Lower lobe of right lung (tissue), 2 donors: ENCODE data around the gene BMP2K. TPM values are rescaled to one million over a fixed set of nuclear protein-coding genes. Genes with fewer than 3 reads are reported as not detected.

Source experiments
- ATAC-seq, 2 donors: fragments of 200-7000 bp; cut with Tn5 transposase; one replicate each; pipeline ENCODE4 v1.9.1; 2020 to 2022; ENCODE audit warnings: mild to moderate bottlenecking in 2 of 2, moderate library complexity in 2 of 2
- DNase-seq: peaks from one replicate; pipeline ENCODE4 v3.0.0-alpha.2; 2020
- H3K27ac ChIP-seq: fragments of 200-600 bp; one replicate; pipeline ENCODE4 v1.8.0; 2022
- H3K27me3 ChIP-seq: fragments of 200-600 bp; one replicate; pipeline ENCODE4 v1.8.0; 2022; ENCODE audit warnings: low read depth
- H3K36me3 ChIP-seq: fragments of 200-600 bp; one replicate; pipeline ENCODE4 v1.8.0; 2022; ENCODE audit warnings: mild to moderate bottlenecking
- H3K4me1 ChIP-seq: fragments of 200-600 bp; one replicate; pipeline ENCODE4 v1.8.0; 2022
- H3K4me3 ChIP-seq: fragments of 200-600 bp; one replicate; pipeline ENCODE4 v1.8.0; 2022; ENCODE audit warnings: mild to moderate bottlenecking
- H3K9me3 ChIP-seq: fragments of 200-600 bp; one replicate; pipeline ENCODE4 v1.8.0; 2022
- intact Hi-C: fragments of 100-400 bp; cut with DNase I; formaldehyde crosslinking; loops from one replicate; pipeline ENCODE4 v1.11.0; 2022
- total RNA-seq: library from RNA; stranded (reverse); fragmentation: NEBNext Ultra II Directional; extraction: Animal tissue kit (Norgen Biotek cat#: 25700); gene quantifications from one replicate; pipeline ENCODE4 v1.2.1, GENCODE V29; 2021
- TF ChIP-seq, protein P1 (sequence below): fragments of 200-600 bp; IDR thresholded peaks from one replicate; pipeline ENCODE4 v1.8.0; 2022; ENCODE audit warnings: antibody characterized with exemption, mild to moderate bottlenecking
- donor health status: DM: no; HTN: yes; CAD: no; lungs with severe emphysema.

BMP2K gene
- total RNA-seq, 1 donor from 2014 or later = 48.9 TPM

DNA sequence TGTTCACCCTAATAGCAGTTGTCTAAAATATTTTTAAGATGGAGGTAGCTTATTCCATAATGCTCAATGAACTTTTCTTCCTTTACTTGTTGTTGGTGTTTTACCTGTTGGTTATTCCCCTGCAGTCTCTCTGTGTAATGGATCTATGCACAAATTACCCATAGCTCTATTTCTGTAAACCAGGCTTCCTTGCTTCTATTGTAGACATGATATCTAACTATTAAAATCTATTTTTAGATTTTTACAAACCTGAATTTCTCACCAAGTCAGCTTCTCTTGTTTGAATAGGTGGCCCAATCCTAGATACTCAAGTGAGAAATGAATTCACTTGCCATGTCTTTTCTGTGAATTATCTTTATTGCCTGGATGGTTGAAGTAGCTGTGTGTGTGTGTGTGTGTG, 24.8 kb downstream of the BMP2K start:
- intact Hi-C loops = no loop called here
- TF ChIP-seq, protein P1, sequence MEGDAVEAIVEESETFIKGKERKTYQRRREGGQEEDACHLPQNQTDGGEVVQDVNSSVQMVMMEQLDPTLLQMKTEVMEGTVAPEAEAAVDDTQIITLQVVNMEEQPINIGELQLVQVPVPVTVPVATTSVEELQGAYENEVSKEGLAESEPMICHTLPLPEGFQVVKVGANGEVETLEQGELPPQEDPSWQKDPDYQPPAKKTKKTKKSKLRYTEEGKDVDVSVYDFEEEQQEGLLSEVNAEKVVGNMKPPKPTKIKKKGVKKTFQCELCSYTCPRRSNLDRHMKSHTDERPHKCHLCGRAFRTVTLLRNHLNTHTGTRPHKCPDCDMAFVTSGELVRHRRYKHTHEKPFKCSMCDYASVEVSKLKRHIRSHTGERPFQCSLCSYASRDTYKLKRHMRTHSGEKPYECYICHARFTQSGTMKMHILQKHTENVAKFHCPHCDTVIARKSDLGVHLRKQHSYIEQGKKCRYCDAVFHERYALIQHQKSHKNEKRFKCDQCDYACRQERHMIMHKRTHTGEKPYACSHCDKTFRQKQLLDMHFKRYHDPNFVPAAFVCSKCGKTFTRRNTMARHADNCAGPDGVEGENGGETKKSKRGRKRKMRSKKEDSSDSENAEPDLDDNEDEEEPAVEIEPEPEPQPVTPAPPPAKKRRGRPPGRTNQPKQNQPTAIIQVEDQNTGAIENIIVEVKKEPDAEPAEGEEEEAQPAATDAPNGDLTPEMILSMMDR = no peak
- Histone ChIP-seq H3K9me3 (no peaks in the 10 kb centered on the region), H3K27me3 (no peaks in the 10 kb centered on the region), H3K4me1 (no peaks in the 10 kb centered on the region), H3K27ac (no peak overlapping the region), H3K36me3 (no peaks in the 10 kb centered on the region), H3K4me3 (no peak overlapping the region)
- ATAC-seq (no peak), DNase-seq (no peak)

DNA sequence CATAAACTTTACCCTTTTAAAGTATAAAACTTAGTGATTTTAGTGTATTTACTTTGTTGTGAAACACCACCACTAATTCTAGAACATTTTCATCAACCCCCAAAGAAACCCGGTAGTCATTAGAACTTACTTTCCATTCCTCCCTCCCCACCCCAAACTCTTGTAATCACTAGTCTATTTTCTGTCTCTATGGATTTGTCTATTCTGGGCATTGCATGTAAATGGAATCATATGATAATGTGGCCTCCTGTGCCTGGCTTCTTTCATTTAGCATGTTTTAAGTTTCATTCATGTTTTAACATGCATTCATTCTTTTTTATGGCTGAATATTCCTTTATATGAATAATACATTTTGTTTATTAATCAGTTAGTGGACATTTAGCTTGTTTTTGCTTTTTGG, 27.8 kb downstream of the BMP2K start:
- no peaks in the 10 kb centered on the region for H3K4me1 ChIP-seq

DNA sequence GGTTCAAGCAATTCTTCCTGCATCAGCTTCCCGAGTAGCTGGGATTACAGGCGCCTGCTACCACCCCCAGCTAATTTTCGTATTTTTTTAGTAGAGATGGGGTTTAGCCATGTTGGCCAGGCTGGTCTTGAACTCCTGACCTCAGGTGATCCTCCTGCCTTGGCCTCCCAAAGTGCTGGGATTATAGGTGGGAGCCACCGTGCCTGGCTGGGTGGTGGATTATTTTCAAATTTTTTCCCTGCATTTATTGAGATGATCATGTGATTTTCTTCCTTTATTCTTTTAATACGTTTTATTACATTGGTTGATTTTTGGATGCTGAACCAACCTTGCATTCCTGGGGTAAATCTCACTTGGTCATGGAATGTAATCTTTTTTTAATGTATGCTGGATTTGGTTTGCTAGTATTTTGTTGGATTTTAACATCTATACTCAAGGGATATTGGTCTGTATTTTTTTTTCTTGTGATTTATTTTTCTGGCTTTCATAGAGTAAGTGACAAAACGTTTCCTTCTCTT, 30.9 kb downstream of the BMP2K start:
- Histone ChIP-seq H3K4me3 (no peak overlapping the region), H3K36me3 (no peaks in the 10 kb centered on the region), H3K27ac (no peak overlapping the region), H3K4me1 (no peaks in the 10 kb centered on the region), H3K27me3 (no peaks in the 10 kb centered on the region), H3K9me3 (peaks cover 14% of the 10 kb centered on the region)
- TF ChIP-seq, protein P1 = no peak
- intact Hi-C loops = no loop called here
- no peak for ATAC-seq
- no peak for DNase-seq

More for the DNA sequence above, 27.8 kb downstream of the BMP2K start:
- Histone ChIP-seq H3K4me3 (no peak overlapping the region), H3K27ac (no peak overlapping the region), H3K36me3 (no peaks in the 10 kb centered on the region), H3K9me3 (peaks cover 14% of the 10 kb centered on the region), H3K27me3 (no peaks in the 10 kb centered on the region)
- DNase-seq (no peak), ATAC-seq (no peak)
- TF ChIP-seq, protein P1 = no peak
- intact Hi-C loops = no loop called here

DNA sequence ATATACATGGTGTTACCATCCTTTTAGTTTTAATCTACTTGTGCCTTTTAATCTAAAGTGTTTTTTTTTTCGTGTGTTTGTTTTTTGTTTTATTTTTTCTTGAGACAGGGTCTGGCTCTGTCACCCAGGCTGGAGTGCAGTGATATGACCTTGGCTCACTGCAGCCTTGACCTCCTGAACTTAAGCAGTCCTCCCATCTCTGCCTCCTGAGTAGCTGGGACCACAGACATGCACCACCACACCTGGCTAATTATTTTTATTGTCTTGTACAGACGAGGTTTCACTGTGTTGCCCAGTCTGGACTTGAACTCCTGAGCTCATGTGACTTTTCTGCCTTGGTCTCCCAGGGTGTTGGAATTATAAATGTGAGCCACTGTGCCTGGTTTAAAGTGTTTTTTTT, 33.1 kb downstream of the BMP2K start:
- intact Hi-C loops = no loop called here
- H3K27me3 ChIP-seq = no peaks in the 10 kb centered on the region
- H3K4me3 ChIP-seq = no peak overlapping the region
- H3K27ac ChIP-seq = no peak overlapping the region
- DNase-seq (no peak), ATAC-seq (no peak)
- H3K9me3 ChIP-seq = peaks cover 14% of the 10 kb centered on the region
- TF ChIP-seq, protein P1 = no peak
- no peaks in the 10 kb centered on the region for H3K36me3 ChIP-seq
- no peaks in the 10 kb centered on the region for H3K4me1 ChIP-seq

DNA sequence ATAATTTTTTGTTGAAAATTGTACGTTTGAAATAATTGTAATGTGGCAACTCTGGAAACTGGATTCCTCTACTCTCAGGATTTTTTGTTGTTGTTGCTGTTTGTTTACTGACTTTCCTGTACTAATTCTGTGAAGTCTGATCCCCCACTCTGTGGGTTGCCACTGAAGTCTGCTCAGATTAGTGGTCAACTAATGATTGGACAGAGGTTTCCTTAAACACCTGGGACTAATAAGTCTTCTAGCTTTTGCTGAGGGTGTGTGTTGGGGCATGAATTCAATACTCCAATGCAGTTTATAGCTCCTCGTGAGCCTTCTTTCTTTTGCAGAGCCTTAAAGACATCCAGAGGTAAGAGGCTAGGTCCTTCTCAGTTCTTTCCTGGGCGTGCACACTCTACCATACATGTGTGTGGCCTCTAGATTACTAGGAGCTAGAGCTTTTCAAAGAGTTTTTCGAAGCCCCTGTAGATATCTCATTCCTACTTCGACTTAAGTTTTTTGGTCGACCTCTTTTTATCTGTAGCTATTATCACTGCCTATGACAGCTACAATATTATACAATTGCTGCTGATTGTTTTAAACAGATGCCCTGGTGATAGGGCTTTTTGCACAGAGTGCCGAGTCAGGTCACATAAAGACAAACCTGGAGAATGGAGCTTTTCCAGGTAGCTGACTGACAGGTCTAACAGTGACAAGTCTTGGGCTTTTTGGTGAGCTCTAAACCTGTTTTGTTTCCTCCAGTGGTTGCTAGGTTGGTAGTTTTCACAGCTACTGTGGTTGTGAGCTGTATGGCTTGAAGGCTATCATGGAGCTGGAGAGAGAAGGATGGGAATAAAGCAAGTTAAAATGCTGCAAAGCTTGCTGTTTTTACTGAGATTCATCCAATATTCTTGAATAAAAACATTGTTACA, 34.0 kb downstream of the BMP2K start:
- DNase-seq (no peak), ATAC-seq (no peak)
- H3K27me3 ChIP-seq = no peaks in the 10 kb centered on the region
- TF ChIP-seq, protein P1 = no peak
- peaks cover 14% of the 10 kb centered on the region for H3K9me3 ChIP-seq
- no peak overlapping the region for H3K27ac ChIP-seq
- intact Hi-C loops = no loop called here
- H3K36me3 ChIP-seq = no peaks in the 10 kb centered on the region
- no peaks in the 10 kb centered on the region for H3K4me1 ChIP-seq
- H3K4me3 ChIP-seq = no peak overlapping the region
